ENCODE data around the gene PPP1R37.

The PPP1R37 gene

GRCh38 chr19:45149129-45149528 lies 56.1 kb downstream of the PPP1R37 start:
- Histone ChIP-seq H3K27me3 (ENCODE audit: control insufficient read depth in 1 of 2, insufficient read depth in 1 of 2, low read length in 2 of 2) (peaks cover 7 to 24% of the 10 kb centered on the region in 2 experiments), H3K14ac (ENCODE audit: low read length in 2 of 2) (no peak overlapping the region), H2BK120ac (ENCODE audit: low read depth, low read length) (no peak overlapping the region), H3K18ac (ENCODE audit: low read depth in 1 of 2, low read length in 2 of 2) (no peak overlapping the region), H3K36me3 (ENCODE audit: control insufficient read depth in 1 of 2, insufficient read depth in 2 of 2, low read depth in 1 of 2, low read length in 2 of 2) (peaks cover 35 to 84% of the 10 kb centered on the region in 2 experiments), H3K4me3 (ENCODE audit: insufficient read depth in 1 of 2, low read depth in 1 of 2, low read length in 2 of 2) (no peak overlapping the region), H2AK5ac (ENCODE audit: low read length, severe bottlenecking) (no peak overlapping the region), H2BK12ac (ENCODE audit: low read length in 2 of 2) (no peak overlapping the region), H3K23ac (ENCODE audit: low read length in 2 of 2) (no peak overlapping the region), H2BK5ac (ENCODE audit: low read depth, low read length, poor library complexity, severe bottlenecking) (no peak overlapping the region), H2BK15ac (ENCODE audit: low read depth, poor library complexity, severe bottlenecking) (no peak overlapping the region), H3K79me1 (replicated peaks; ENCODE audit: low read length, poor library complexity, severe bottlenecking) (peaks cover 6% of the 10 kb centered on the region), H3K9me3 (ENCODE audit: control insufficient read depth, low read length) (peaks cover 2% of the 10 kb centered on the region), H4K91ac (ENCODE audit: low read length) (no peak overlapping the region), H4K8ac (ENCODE audit: low read length) (no peak overlapping the region), H3K4me2 (ENCODE audit: low read length, poor library complexity, severe bottlenecking) (no peak overlapping the region), H3K9ac (ENCODE audit: low read length) (no peak overlapping the region), H3K4me1 (ENCODE audit: control insufficient read depth, insufficient read depth, low read depth, low read length) (peaks cover 19% of the 10 kb centered on the region), H2AFZ (ENCODE audit: low read depth, low read length) (no peak overlapping the region), H3K4ac (ENCODE audit: low read depth in 1 of 2, low read length in 2 of 2) (no peak overlapping the region), H3K27ac (ENCODE audit: low read length, poor library complexity, severe bottlenecking) (no peak overlapping the region)
- DNase-seq, result no peak
- WGBS, result 92% methylated on average over 7 of the region's 9 CpGs

DNA sequence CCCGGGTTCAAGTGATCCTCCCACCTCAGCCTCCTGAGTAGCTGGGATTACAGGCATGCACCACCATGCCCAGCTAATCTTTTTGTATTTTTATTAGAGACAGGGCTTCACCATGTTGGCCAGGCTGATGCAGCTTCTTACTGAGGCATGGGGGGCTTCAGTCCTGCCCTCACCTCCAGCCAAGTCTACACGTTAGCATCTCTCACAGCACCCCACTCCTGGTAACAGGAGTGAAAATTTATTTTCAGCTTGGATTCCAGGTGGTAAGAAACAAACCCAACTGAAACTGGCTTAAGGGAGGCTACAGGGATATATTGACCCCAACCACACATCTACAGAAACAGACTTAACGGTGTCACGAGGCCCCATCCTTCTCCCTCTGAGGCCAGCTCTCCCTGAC lies 57.2 kb downstream of the PPP1R37 start:
- Histone ChIP-seq H2BK5ac (ENCODE audit: low read depth, low read length, poor library complexity, severe bottlenecking) (no peak overlapping the region), H2AFZ (ENCODE audit: low read depth, low read length) (no peak overlapping the region), H3K9me3 (ENCODE audit: control insufficient read depth, low read length) (peaks cover 2% of the 10 kb centered on the region), H2BK15ac (ENCODE audit: low read depth, poor library complexity, severe bottlenecking) (no peak overlapping the region), H3K36me3 (ENCODE audit: control insufficient read depth in 1 of 2, insufficient read depth in 2 of 2, low read depth in 1 of 2, low read length in 2 of 2) (peaks cover 28 to 74% of the 10 kb centered on the region in 2 experiments), H2BK120ac (ENCODE audit: low read depth, low read length) (no peak overlapping the region), H3K4ac (ENCODE audit: low read depth in 1 of 2, low read length in 2 of 2) (no peak overlapping the region), H3K4me1 (ENCODE audit: control insufficient read depth, insufficient read depth, low read depth, low read length) (peaks cover 23% of the 10 kb centered on the region), H3K27me3 (ENCODE audit: control insufficient read depth in 1 of 2, insufficient read depth in 1 of 2, low read length in 2 of 2) (peaks cover 12 to 26% of the 10 kb centered on the region in 2 experiments), H3K23ac (ENCODE audit: low read length in 2 of 2) (no peak overlapping the region), H3K9ac (ENCODE audit: low read length) (no peak overlapping the region), H3K4me2 (ENCODE audit: low read length, poor library complexity, severe bottlenecking) (no peak overlapping the region), H2BK12ac (ENCODE audit: low read length in 2 of 2) (no peak overlapping the region), H3K4me3 (ENCODE audit: insufficient read depth in 1 of 2, low read depth in 1 of 2, low read length in 2 of 2) (no peak overlapping the region), H4K8ac (ENCODE audit: low read length) (no peak overlapping the region), H4K91ac (ENCODE audit: low read length) (no peak overlapping the region), H3K14ac (ENCODE audit: low read length in 2 of 2) (no peak overlapping the region), H2AK5ac (ENCODE audit: low read length, severe bottlenecking) (no peak overlapping the region), H3K79me1 (replicated peaks; ENCODE audit: low read length, poor library complexity, severe bottlenecking) (peaks cover 3% of the 10 kb centered on the region), H3K18ac (ENCODE audit: low read depth in 1 of 2, low read length in 2 of 2) (no peak overlapping the region), H3K27ac (ENCODE audit: low read length, poor library complexity, severe bottlenecking) (no peak overlapping the region)
- WGBS, result 96% methylated on average over 3 of the region's 4 CpGs
- DNase-seq, result no peak

- no peak overlapping the region for H3K18ac ChIP-seq (ENCODE audit: low read depth in 1 of 2, low read length in 2 of 2)
- H2BK15ac ChIP-seq (ENCODE audit: low read depth, poor library complexity, severe bottlenecking), result no peak overlapping the region
- peaks cover 16 to 28% of the 10 kb centered on the region in 2 experiments for H3K27me3 ChIP-seq (ENCODE audit: control insufficient read depth in 1 of 2, insufficient read depth in 1 of 2, low read length in 2 of 2)
- H2AFZ ChIP-seq (ENCODE audit: low read depth, low read length), result no peak overlapping the region
- H4K8ac ChIP-seq (ENCODE audit: low read length), result no peak overlapping the region
- H4K91ac ChIP-seq (ENCODE audit: low read length), result no peak overlapping the region
- peaks cover 2% of the 10 kb centered on the region for H3K9me3 ChIP-seq (ENCODE audit: control insufficient read depth, low read length)
- WGBS, result 88% methylated on average over 4 of the region's 4 CpGs
- DNase-seq, result no peak
- no peak overlapping the region for H3K23ac ChIP-seq (ENCODE audit: low read length in 2 of 2)
- no peaks in the 10 kb centered on the region for H3K79me1 ChIP-seq (replicated peaks; ENCODE audit: low read length, poor library complexity, severe bottlenecking)
- no peak overlapping the region for H3K4ac ChIP-seq (ENCODE audit: low read depth in 1 of 2, low read length in 2 of 2)
- no peak overlapping the region for H3K4me2 ChIP-seq (ENCODE audit: low read length, poor library complexity, severe bottlenecking)
- no peak overlapping the region for H3K4me3 ChIP-seq (ENCODE audit: insufficient read depth in 1 of 2, low read depth in 1 of 2, low read length in 2 of 2)
- no peak overlapping the region for H2AK5ac ChIP-seq (ENCODE audit: low read length, severe bottlenecking)
- no peak overlapping the region for H2BK12ac ChIP-seq (ENCODE audit: low read length in 2 of 2)
- no peak overlapping the region for H2BK120ac ChIP-seq (ENCODE audit: low read depth, low read length)
- H3K36me3 ChIP-seq (ENCODE audit: control insufficient read depth in 1 of 2, insufficient read depth in 2 of 2, low read depth in 1 of 2, low read length in 2 of 2), result peaks cover 25 to 67% of the 10 kb centered on the region in 2 experiments
- H3K27ac ChIP-seq (ENCODE audit: low read length, poor library complexity, severe bottlenecking), result no peak overlapping the region
- no peak overlapping the region for H3K14ac ChIP-seq (ENCODE audit: low read length in 2 of 2)
- H2BK5ac ChIP-seq (ENCODE audit: low read depth, low read length, poor library complexity, severe bottlenecking), result no peak overlapping the region
- H3K4me1 ChIP-seq (ENCODE audit: control insufficient read depth, insufficient read depth, low read depth, low read length), result peaks cover 26% of the 10 kb centered on the region
- no peak overlapping the region for H3K9ac ChIP-seq (ENCODE audit: low read length)
Measured at GRCh38 chr19:45150751-45151281, 57.8 kb downstream of the PPP1R37 start.

DNA sequence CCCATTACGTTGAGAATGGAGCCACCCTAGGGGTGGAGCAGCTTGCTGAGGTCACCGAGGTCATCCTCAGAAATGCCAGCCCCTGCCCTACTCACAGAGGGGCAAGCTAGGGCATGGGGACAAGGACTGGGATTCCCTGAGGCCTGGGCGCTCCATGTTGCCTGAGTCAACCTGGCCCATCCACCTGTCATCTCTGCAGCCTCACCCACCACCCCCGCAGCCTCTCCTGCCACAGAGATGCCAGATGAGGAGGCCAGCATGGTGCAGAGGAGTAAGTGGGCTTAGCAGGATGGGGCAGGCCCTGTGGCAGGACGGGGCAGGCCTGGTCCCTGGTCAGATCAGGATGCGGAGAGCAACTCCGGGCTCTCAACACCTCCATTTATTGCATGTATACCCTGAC lies 58.3 kb downstream of the PPP1R37 start:
- H3K36me3 ChIP-seq (ENCODE audit: control insufficient read depth in 1 of 2, insufficient read depth in 2 of 2, low read depth in 1 of 2, low read length in 2 of 2), result peaks cover 20 to 62% of the 10 kb centered on the region in 2 experiments
- H3K27me3 ChIP-seq (ENCODE audit: control insufficient read depth in 1 of 2, insufficient read depth in 1 of 2, low read length in 2 of 2), result peaks cover 21 to 32% of the 10 kb centered on the region in 2 experiments
- H2BK12ac ChIP-seq (ENCODE audit: low read length in 2 of 2), result no peak overlapping the region
- no peak overlapping the region for H3K18ac ChIP-seq (ENCODE audit: low read depth in 1 of 2, low read length in 2 of 2)
- peaks cover 2% of the 10 kb centered on the region for H3K9me3 ChIP-seq (ENCODE audit: control insufficient read depth, low read length)
- no peaks in the 10 kb centered on the region for H3K79me1 ChIP-seq (replicated peaks; ENCODE audit: low read length, poor library complexity, severe bottlenecking)
- H2BK15ac ChIP-seq (ENCODE audit: low read depth, poor library complexity, severe bottlenecking), result no peak overlapping the region
- no peak overlapping the region for H2AK5ac ChIP-seq (ENCODE audit: low read length, severe bottlenecking)
- no peak overlapping the region for H2BK120ac ChIP-seq (ENCODE audit: low read depth, low read length)
- no peak overlapping the region for H4K91ac ChIP-seq (ENCODE audit: low read length)
- H3K9ac ChIP-seq (ENCODE audit: low read length), result no peak overlapping the region
- H3K14ac ChIP-seq (ENCODE audit: low read length in 2 of 2), result no peak overlapping the region
- no peak overlapping the region for H3K4me2 ChIP-seq (ENCODE audit: low read length, poor library complexity, severe bottlenecking)
- H4K8ac ChIP-seq (ENCODE audit: low read length), result no peak overlapping the region
- H3K4me3 ChIP-seq (ENCODE audit: insufficient read depth in 1 of 2, low read depth in 1 of 2, low read length in 2 of 2), result no peak overlapping the region
- no peak overlapping the region for H3K27ac ChIP-seq (ENCODE audit: low read length, poor library complexity, severe bottlenecking)
- no peak overlapping the region for H2BK5ac ChIP-seq (ENCODE audit: low read depth, low read length, poor library complexity, severe bottlenecking)
- H3K4me1 ChIP-seq (ENCODE audit: control insufficient read depth, insufficient read depth, low read depth, low read length), result peaks cover 28% of the 10 kb centered on the region
- no peak overlapping the region for H2AFZ ChIP-seq (ENCODE audit: low read depth, low read length)
- no peak overlapping the region for H3K23ac ChIP-seq (ENCODE audit: low read length in 2 of 2)
- no peak for DNase-seq
- 95% methylated on average over 7 of the region's 7 CpGs for WGBS
- H3K4ac ChIP-seq (ENCODE audit: low read depth in 1 of 2, low read length in 2 of 2), result no peak overlapping the region

All from mesenchymal stem cell (in vitro differentiated cells and primary cell).